Measurements from ENCODE around the gene PPM1F.

DNA sequence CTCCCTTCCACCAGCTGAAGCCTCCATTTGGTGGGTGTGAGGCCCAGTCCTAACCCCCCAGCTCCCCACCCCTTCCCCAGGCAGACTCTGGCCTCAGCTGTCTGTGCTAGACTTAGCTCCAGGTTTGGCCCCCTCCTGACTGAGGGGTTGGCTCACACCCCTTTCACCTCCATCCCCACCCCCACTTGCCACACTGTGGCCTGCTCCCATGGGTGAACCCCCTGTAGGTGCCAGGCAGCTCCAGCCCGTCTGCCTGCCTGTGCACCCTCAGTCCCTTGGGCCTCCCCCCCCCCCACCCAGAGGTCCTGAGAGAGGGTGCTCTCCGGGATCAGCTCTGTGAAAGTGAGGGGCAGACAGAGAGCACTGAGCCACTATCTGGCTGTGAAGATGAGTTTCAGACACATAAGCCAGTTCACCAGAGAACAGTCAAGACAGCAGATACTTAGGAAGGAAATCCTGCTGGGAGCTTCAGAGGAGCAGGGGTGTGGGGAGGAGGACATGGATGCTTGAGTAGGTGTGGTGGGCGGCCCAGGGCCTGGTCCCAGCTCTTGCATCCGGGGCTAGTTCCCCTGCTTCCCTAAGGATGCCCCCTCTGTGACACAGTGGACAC lies 36.2 kb downstream of the PPM1F start:
- TF ChIP-seq, protein P1, sequence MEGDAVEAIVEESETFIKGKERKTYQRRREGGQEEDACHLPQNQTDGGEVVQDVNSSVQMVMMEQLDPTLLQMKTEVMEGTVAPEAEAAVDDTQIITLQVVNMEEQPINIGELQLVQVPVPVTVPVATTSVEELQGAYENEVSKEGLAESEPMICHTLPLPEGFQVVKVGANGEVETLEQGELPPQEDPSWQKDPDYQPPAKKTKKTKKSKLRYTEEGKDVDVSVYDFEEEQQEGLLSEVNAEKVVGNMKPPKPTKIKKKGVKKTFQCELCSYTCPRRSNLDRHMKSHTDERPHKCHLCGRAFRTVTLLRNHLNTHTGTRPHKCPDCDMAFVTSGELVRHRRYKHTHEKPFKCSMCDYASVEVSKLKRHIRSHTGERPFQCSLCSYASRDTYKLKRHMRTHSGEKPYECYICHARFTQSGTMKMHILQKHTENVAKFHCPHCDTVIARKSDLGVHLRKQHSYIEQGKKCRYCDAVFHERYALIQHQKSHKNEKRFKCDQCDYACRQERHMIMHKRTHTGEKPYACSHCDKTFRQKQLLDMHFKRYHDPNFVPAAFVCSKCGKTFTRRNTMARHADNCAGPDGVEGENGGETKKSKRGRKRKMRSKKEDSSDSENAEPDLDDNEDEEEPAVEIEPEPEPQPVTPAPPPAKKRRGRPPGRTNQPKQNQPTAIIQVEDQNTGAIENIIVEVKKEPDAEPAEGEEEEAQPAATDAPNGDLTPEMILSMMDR (IDR thresholded peaks at IDR 0.05), result no peak
- no peak for TF ChIP-seq POLR2A (IDR thresholded peaks at IDR 0.05)
